Panc1 (cell line): ENCODE data around the gene FAAP20.
A peak's percentile ranks its signal among the peaks of the same experiment; 100 is the strongest.

Experiments
- CTCF ChIP-seq: fragments of 450-650 bp; IDR thresholded peaks from 2 replicates; pipeline ENCODE4 v1.5.1; 2017; ENCODE audit warnings: mild to moderate bottlenecking
- POLR2AphosphoS5 ChIP-seq: IDR thresholded peaks from 2 replicates; pipeline ENCODE4 v1.6.1; 2012; ENCODE audit warnings: mild to moderate bottlenecking, low read depth, low read length, moderate library complexity
- SIN3A ChIP-seq: IDR thresholded peaks from 2 replicates; pipeline ENCODE4 v1.6.1; 2012; ENCODE audit warnings: low read depth, mild to moderate bottlenecking, low read length, moderate library complexity, borderline replicate concordance; ENCODE audit not compliant: insufficient read depth
- TCF7L2 ChIP-seq: IDR thresholded peaks from 2 replicates; pipeline ENCODE4 v1.6.1; 2011; ENCODE audit warnings: mild to moderate bottlenecking, low read depth, low read length, inconsistent platforms
- TF ChIP-seq, protein P1 (sequence below), 2 experiments: IDR thresholded peaks; 2 replicates each; pipeline ENCODE4 v1.6.1; 2011 to 2012; ENCODE audit warnings: low read depth in 2 of 2, control low read depth in 1 of 2, low read length in 1 of 2, mild to moderate bottlenecking in 1 of 2, moderate library complexity in 1 of 2; ENCODE audit not compliant: insufficient read depth in 1 of 2

GRCh38 chr1:2206813-2207487 is 12.4 kb upstream of the FAAP20 start:
- TF ChIP-seq CTCF (no peak), TCF7L2 (no peak), SIN3A (no peak), POLR2AphosphoS5 (no peak)
- TF ChIP-seq, protein P1, sequence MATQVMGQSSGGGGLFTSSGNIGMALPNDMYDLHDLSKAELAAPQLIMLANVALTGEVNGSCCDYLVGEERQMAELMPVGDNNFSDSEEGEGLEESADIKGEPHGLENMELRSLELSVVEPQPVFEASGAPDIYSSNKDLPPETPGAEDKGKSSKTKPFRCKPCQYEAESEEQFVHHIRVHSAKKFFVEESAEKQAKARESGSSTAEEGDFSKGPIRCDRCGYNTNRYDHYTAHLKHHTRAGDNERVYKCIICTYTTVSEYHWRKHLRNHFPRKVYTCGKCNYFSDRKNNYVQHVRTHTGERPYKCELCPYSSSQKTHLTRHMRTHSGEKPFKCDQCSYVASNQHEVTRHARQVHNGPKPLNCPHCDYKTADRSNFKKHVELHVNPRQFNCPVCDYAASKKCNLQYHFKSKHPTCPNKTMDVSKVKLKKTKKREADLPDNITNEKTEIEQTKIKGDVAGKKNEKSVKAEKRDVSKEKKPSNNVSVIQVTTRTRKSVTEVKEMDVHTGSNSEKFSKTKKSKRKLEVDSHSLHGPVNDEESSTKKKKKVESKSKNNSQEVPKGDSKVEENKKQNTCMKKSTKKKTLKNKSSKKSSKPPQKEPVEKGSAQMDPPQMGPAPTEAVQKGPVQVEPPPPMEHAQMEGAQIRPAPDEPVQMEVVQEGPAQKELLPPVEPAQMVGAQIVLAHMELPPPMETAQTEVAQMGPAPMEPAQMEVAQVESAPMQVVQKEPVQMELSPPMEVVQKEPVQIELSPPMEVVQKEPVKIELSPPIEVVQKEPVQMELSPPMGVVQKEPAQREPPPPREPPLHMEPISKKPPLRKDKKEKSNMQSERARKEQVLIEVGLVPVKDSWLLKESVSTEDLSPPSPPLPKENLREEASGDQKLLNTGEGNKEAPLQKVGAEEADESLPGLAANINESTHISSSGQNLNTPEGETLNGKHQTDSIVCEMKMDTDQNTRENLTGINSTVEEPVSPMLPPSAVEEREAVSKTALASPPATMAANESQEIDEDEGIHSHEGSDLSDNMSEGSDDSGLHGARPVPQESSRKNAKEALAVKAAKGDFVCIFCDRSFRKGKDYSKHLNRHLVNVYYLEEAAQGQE (IDR thresholded peaks at IDR 0.05; ENCODE audit: insufficient read depth in 1 of 2, low read depth in 2 of 2, low read length in 1 of 2): 0 out of 4 replicates have a peak, but pooled peaks of 1 of the 2 experiments have one; percentile 31
